Suppressor macrophage treated with lipopolysaccharide for 1 hour (primary cell): ENCODE data around the gene CCDC146.
A peak's percentile ranks its signal among the peaks of the same experiment; 100 is the strongest.
"Not testable (repeated sequence)": the region's sequence is repeated elsewhere in the genome, so short reads cannot be mapped to it uniquely, and the experiment has no call there.

Source experiments
- DNase-seq, 3 donors: peaks; one replicate each; pipeline ENCODE4 v3.0.0-alpha.2; 2020 to 2022

CCDC146 gene

DNA sequence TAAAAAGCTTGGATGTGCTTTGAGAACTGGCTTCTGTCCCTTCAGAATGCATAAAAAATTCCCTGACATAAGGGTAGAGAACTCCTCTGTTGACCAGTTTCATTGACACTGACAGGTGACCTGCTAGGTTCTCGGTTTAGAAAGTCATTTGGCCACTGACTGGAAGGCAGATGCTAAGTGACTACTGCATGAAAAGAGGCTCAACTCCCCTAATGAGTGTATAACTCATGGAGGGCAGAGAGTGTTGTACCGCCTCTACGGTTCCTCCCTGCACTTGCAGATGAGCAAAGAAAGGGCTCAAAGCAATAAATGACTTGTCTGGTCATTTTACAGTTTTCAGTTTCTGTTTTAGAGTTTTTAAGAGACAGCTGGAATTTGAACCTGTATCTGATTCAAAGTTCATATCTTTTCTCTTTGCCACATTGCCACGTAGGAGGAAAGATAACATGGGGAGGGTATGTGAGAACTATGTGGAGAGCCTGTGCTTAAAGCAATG, 80.1 kb downstream of the CCDC146 start:
- DNase-seq = no peak

GRCh38 chr7:77205706-77206105, 83.3 kb downstream of the CCDC146 start:
- DNase-seq = no peak

- DNase-seq = peak in 2 of 3 donors; percentile 31
Observed at GRCh38 chr7:77208416-77208815, 86.0 kb downstream of the CCDC146 start.

GRCh38 chr7:77209479-77210139, 87.2 kb downstream of the CCDC146 start:
- no peak for DNase-seq

- DNase-seq = no peak
Observed at GRCh38 chr7:77216181-77216845, 93.9 kb downstream of the CCDC146 start.

- no peak for DNase-seq
Observed at GRCh38 chr7:77217474-77218185, 95.2 kb downstream of the CCDC146 start.

DNA sequence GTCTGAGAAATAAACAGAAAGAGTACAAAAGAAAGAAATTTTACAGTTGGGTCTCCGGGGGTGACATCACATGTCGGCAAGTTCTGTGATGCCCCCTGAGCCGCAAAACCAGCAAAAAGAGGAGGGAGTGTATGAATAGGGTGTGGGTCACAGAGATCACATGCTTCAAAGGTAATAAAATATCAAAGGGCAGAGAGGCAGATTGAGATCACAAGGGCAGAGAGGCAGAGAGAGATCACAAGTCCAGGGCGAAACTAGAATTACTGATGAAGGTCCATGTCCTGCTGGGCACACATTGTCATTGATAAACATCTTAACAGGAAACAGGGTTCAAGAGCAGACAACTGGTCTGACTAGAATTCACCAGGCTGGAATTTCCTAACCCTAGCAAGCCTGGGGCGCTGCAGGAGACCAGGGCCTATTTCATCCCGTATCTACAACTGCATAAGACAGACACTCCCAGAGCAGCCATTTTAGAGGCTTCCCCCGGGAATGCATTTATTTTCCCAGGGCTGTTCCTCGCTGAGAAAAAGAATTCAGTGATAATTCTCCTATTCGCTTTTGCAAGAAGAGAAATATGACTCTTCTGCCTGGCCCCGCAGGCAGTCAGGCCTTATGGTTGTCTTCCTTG, 97.4 kb downstream of the CCDC146 start:
- DNase-seq = not testable (repeated sequence)

DNA sequence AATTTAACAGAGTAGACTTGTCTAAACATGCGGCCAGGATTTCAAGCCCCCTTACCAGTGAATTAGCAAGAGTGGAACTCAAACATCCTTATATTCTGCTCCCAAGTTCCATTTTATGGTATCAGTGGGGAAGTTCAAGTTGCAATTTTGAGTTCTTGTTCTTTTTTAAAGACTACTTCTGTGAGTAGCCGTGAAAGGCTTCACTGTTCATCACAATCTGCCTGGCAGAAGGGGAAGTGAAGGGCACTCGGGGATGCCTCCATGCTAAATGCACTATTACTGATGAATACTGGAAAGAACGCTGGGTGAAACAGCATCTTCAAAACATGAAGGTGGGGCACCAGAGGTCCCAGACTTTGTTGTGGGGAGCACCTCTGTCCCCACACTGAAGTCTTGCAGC, 99.7 kb downstream of the CCDC146 start:
- peak; percentile 49 to 59 (median 52) for DNase-seq

DNA sequence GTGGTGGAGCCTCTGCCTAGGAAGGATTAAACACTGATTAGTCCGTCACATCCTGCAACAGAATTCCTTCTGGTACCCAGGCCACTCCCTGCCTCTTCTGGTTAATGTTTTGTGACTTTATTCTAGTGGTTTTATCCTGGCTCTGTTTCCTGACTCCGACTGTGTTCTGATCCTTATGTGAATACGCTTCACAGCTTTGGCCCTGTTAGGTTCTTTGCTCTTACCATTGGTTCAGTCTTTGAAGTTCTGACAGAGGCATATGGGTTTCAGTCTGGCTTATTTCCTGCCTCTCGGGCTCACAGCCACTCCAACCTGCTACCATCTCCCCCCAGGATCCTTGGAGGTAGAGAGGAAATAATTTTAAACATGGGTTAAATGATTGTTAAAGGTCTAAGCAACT, 100.4 kb downstream of the CCDC146 start:
- no peak for DNase-seq

DNA sequence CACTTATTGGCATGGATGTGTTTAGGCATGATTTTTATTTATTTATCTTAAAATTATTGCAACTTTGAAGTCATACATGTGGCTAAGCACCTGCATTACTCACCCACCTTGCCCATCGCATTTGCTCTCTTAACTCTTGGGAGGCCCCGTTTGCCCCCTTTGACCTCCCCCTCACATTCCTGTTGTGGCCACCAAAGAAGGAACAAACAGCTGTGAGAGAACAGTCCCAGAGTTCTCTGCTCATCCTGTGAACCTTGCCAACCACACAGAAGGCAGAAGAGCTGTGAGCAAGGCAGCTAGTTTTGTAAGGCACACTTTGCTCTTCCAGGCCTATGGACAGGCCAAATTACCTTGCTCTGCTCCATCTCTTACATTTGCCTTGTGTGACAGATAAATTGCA, 100.8 kb downstream of the CCDC146 start:
- no peak for DNase-seq

GRCh38 chr7:77226357-77226839, 104.0 kb downstream of the CCDC146 start:
- peak in 1 of 3 donors; percentile 40 for DNase-seq

DNA sequence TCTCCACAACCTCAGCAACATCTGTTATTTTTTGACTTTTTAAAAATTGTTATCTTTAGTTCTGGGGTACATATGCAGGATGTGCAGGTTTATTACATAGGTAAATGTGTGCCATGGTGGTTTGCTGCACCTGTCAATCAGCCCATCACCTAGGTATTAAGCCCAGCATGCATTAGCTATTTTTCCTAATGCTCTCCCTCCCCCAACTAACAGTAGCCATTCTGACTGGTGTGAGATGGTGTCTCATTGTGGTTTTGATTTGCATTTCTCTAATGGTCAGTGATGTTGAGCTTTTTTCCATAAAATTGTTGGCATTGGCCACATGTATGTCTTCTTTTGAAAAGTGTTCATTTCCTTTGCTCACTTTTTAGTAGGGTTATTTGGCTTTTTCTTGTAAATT, 106.4 kb downstream of the CCDC146 start:
- not testable (repeated sequence) for DNase-seq

DNA sequence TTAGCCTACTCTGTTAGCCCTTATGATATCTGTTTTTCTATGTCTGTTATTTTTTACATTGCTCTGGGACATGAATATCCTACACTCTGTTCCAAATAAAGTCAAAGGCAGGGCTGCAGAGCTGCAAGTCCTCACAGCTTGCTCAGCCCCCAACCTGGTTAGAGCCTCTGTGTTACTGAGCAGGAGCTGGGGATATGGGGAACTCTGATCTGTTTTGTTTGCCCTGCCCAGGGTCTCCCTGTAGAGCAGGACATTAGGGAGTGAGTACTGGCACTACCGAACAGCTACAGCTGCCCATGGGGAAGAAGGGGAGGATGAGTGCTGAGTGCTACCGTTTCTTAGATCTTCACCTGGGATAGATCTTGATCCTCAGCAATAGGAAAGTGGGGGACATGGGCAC, 110.1 kb downstream of the CCDC146 start:
- DNase-seq = no peak

DNA sequence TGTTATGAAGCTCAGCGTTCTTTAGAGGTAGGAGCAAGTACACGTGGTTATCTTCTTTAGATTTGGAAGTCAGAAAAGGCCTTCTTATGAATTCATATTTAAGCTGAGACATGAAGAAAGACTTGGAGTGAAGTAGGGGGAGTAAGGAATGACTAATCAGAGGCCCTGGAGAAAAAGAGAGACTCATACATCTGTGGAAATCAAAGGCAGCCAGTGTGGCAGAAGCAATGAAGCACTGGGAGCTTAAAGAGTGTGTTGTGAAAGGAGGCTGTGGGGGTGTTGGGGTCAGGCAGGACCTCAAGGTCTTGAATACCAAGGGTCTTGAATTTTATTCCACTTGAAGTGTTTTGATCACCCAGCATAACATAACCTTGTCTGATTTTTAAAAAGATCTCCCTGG, 112.9 kb downstream of the CCDC146 start:
- peak; percentile 33 to 69 (median 64) for DNase-seq

- peak; percentile 79 to 92 (median 86) for DNase-seq
Observed at GRCh38 chr7:77238703-77239136, 116.3 kb downstream of the CCDC146 start.

- peak in 1 of 3 donors; percentile 40 for DNase-seq
Observed at GRCh38 chr7:77239471-77239870, 117.1 kb downstream of the CCDC146 start.

- no peak for DNase-seq
Observed at GRCh38 chr7:77242068-77242467, 119.7 kb downstream of the CCDC146 start.

GRCh38 chr7:77242554-77242953, 120.1 kb downstream of the CCDC146 start:
- no peak for DNase-seq

DNA sequence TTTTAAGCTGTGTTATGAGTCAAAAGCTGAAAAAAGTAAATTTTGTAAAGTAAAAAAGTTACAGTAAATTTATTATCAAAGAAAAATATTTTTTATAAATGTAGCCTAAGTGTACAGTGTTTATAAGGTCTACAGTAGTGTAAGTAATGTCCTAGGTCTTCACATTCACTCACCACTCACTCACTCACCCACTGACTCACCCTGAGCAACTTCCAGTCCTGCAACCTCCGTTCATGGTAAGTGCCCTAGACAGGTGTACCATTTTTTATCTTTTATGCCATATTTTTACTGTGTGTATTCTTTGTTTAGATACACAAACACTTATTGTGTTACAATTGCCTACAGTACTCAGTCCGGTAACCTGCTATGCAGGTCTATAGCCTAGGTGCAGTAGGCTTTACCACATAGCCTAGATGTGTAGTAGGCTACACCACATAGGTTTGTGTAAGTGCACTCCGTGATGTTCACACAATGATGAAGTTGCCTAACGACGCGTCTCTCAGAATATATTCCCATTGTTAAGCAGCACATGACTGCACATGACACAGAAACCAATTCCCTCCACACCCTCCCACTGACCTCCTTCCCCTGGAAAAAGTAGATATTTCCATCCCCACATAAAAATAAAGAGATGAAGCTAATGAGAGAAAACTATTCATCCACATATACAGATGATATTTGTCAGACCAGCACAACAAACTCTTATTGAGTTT, 122.0 kb downstream of the CCDC146 start:
- DNase-seq = peak in 2 of 3 donors; percentile 27 to 39

- DNase-seq = peak; percentile 64 to 81 (median 70)
Observed at GRCh38 chr7:77245015-77245755, 122.8 kb downstream of the CCDC146 start.

DNA sequence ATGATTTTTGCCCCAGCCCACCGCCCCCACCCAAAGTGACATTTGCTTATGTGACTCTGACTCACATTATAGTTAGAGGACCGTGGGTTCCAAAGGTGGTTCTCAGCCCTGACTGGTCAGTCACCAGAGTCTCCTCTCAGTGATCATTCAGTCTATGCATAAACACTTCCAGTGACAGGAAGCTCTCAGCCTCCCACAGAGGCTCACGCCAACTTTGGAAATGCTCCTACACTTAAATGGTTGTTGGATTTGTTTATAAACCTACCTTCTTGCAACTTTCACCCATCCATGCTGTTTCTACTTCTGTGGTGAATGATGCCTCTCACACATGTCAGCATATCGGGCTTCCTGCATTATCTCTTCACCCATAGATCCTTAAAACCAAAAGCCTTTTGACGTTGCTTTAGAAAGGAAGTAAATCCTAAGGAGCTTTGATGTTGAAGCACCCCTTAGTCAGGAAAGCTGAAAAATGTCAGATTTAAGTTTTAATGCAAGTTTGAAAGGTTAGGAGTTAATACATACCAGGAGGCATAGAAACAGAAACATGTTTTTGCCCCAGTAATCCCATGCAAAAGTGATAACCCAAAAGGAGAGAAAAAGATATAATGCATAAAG, 123.7 kb downstream of the CCDC146 start:
- DNase-seq = peak; percentile 51 to 65 (median 59)
